GM19467 (cell line): ENCODE results near the gene HMGCR.
"Not testable (repeated sequence)": the region's sequence is repeated elsewhere in the genome, so short reads cannot be mapped to it uniquely, and the experiment has no call there.

Source experiments
- ATAC-seq: cut with Tn5 transposase; IDR thresholded peaks from one replicate; pipeline ENCODE4 v1.9.1; 2021; ENCODE audit warnings: mild to moderate bottlenecking, moderate library complexity; ENCODE audit not compliant: unreplicated experiment

HMGCR gene

GRCh38 chr5:75336615-75337336, at the start of gene HMGCR:
Gene HMGCR (plus strand): TSS chr5:75337220. CDS start chr5:75342606, 5,386 bp downstream.
- peak; percentile 99 for ATAC-seq

GRCh38 chr5:75291844-75292243, 45.2 kb upstream of the HMGCR start:
- ATAC-seq, result not testable (repeated sequence)

- no peak for ATAC-seq
Measured at GRCh38 chr5:75300084-75300483, 36.9 kb upstream of the HMGCR start.

GRCh38 chr5:75303419-75303818, 33.6 kb upstream of the HMGCR start:
- ATAC-seq, result no peak

GRCh38 chr5:75304486-75304885, 32.5 kb upstream of the HMGCR start:
- ATAC-seq, result not testable (repeated sequence)

- no peak for ATAC-seq
Measured at GRCh38 chr5:75306746-75307145, 30.3 kb upstream of the HMGCR start.

- ATAC-seq, result no peak
Measured at GRCh38 chr5:75310212-75310611, 26.8 kb upstream of the HMGCR start.

- not testable (repeated sequence) for ATAC-seq
Measured at GRCh38 chr5:75319148-75319547, 17.9 kb upstream of the HMGCR start.

GRCh38 chr5:75319638-75320037, 17.4 kb upstream of the HMGCR start:
- ATAC-seq, result no peak

- ATAC-seq, result no peak
Measured at GRCh38 chr5:75320371-75320770, 16.6 kb upstream of the HMGCR start.

- ATAC-seq, result no peak
Measured at GRCh38 chr5:75322066-75322465, 15.0 kb upstream of the HMGCR start.

GRCh38 chr5:75324791-75325190, 12.2 kb upstream of the HMGCR start:
- ATAC-seq, result no peak

GRCh38 chr5:75325242-75325641, 11.8 kb upstream of the HMGCR start:
- no peak for ATAC-seq

- no peak for ATAC-seq
Measured at GRCh38 chr5:75330404-75330803, 6.6 kb upstream of the HMGCR start.

- ATAC-seq, result no peak
Measured at GRCh38 chr5:75331095-75332090, 5.6 kb upstream of the HMGCR start.

- not testable (repeated sequence) for ATAC-seq
Measured at GRCh38 chr5:75333759-75334158, 3.3 kb upstream of the HMGCR start.

- ATAC-seq, result not testable (repeated sequence)
Measured at GRCh38 chr5:75334413-75334812, 2.6 kb upstream of the HMGCR start.

GRCh38 chr5:75335486-75335885, 1.5 kb upstream of the HMGCR start:
- no peak for ATAC-seq

GRCh38 chr5:75335952-75336614, 937 bp upstream of the HMGCR start:
- ATAC-seq, result peak; percentile 0

GRCh38 chr5:75337366-75338021, 474 bp downstream of the HMGCR start:
- ATAC-seq, result no peak

GRCh38 chr5:75338408-75338807, 1.4 kb downstream of the HMGCR start:
- no peak for ATAC-seq
